NCI-H146 treated with DMSO at 0.1 percent for 48 hours (cell line): ENCODE results near the gene CPZ.

ENCODE experiments used
- DNase-seq: peaks from one replicate; lab custom pipeline; 2025; ENCODE audit not compliant: unreplicated experiment; lab: John Stamatoyannopoulos, UW

Gene CPZ

GRCh38 chr4:8579526-8580320 is 12.8 kb upstream of the CPZ start:
- DNase-seq = no peak

- no peak for DNase-seq
Measured at GRCh38 chr4:8580321-8581093, 12.1 kb upstream of the CPZ start, which contains the start of gene GPR78. Gene GPR78 (plus strand): TSS chr4:8580392. CDS start chr4:8580983, 591 bp downstream.

GRCh38 chr4:8581094-8581861 is 11.3 kb upstream of the CPZ start:
- no peak for DNase-seq

- DNase-seq = no peak
Measured at GRCh38 chr4:8582016-8582415, 10.5 kb upstream of the CPZ start.

- DNase-seq = no peak
Measured at GRCh38 chr4:8582436-8582835, 10.1 kb upstream of the CPZ start.

- no peak for DNase-seq
Measured at GRCh38 chr4:8582941-8583654, 9.5 kb upstream of the CPZ start.

GRCh38 chr4:8583655-8584025 is 8.9 kb upstream of the CPZ start:
- DNase-seq = no peak

- DNase-seq = no peak
Measured at GRCh38 chr4:8585186-8585585, 7.4 kb upstream of the CPZ start.

GRCh38 chr4:8585721-8586212 is 6.8 kb upstream of the CPZ start:
- DNase-seq = no peak

- DNase-seq = no peak
Measured at GRCh38 chr4:8586246-8586645, 6.3 kb upstream of the CPZ start.

- DNase-seq = no peak
Measured at GRCh38 chr4:8586671-8587468, 5.7 kb upstream of the CPZ start.

- DNase-seq = no peak
Measured at GRCh38 chr4:8587469-8588195, 4.9 kb upstream of the CPZ start.

- no peak for DNase-seq
Measured at GRCh38 chr4:8588196-8588470, 4.4 kb upstream of the CPZ start.

GRCh38 chr4:8589336-8589735 is 3.2 kb upstream of the CPZ start:
- no peak for DNase-seq

GRCh38 chr4:8589823-8590545 is 2.6 kb upstream of the CPZ start:
- no peak for DNase-seq

- no peak for DNase-seq
Measured at GRCh38 chr4:8590546-8590880, 2.1 kb upstream of the CPZ start.

- no peak for DNase-seq
Measured at GRCh38 chr4:8591114-8591513, 1.5 kb upstream of the CPZ start.

- no peak for DNase-seq
Measured at GRCh38 chr4:8591626-8592365, 769 bp upstream of the CPZ start.
